SIG-M5 treated with dmso at 0.1 percent for 504 hours (cell line): ENCODE data around the gene YIPF2.

Experiments used
- DNase-seq: peaks from one replicate; lab custom pipeline; 2025; ENCODE audit not compliant: unreplicated experiment; lab: John Stamatoyannopoulos, UW

The YIPF2 gene

GRCh38 chr19:10911579-10912363 lies 16.7 kb downstream of the YIPF2 start:
- DNase-seq, result no peak

GRCh38 chr19:10908380-10908960 lies 20.0 kb downstream of the YIPF2 start:
- no peak for DNase-seq

GRCh38 chr19:10907925-10908324 lies 20.5 kb downstream of the YIPF2 start:
- DNase-seq, result no peak

GRCh38 chr19:10899151-10899653 lies 29.2 kb downstream of the YIPF2 start:
- peak; percentile 55 for DNase-seq

- DNase-seq, result no peak
These were observed 29.8 kb downstream of the YIPF2 start for GRCh38 chr19:10898633-10899032.

- DNase-seq, result peak; percentile 53
These were observed 31.4 kb downstream of the YIPF2 start for GRCh38 chr19:10896851-10897526.

- no peak for DNase-seq
These were observed 32.5 kb downstream of the YIPF2 start for GRCh38 chr19:10895920-10896319.

GRCh38 chr19:10895363-10895762 lies 33.1 kb downstream of the YIPF2 start:
- DNase-seq, result no peak

- DNase-seq, result no peak
These were observed 33.6 kb downstream of the YIPF2 start for GRCh38 chr19:10894911-10895213.

- DNase-seq, result no peak
These were observed 36.2 kb downstream of the YIPF2 start for GRCh38 chr19:10892256-10892655.

GRCh38 chr19:10891405-10892086 lies 36.9 kb downstream of the YIPF2 start:
- DNase-seq, result no peak

GRCh38 chr19:10889880-10890279 lies 38.6 kb downstream of the YIPF2 start:
- DNase-seq, result no peak

GRCh38 chr19:10888421-10888866 lies 40.0 kb downstream of the YIPF2 start:
- no peak for DNase-seq

GRCh38 chr19:10887616-10888367 lies 40.6 kb downstream of the YIPF2 start:
- DNase-seq, result no peak

- DNase-seq, result no peak
These were observed 43.0 kb downstream of the YIPF2 start for GRCh38 chr19:10885201-10886169.

GRCh38 chr19:10884274-10884673 lies 44.2 kb downstream of the YIPF2 start:
- DNase-seq, result no peak

GRCh38 chr19:10882108-10882457 lies 46.4 kb downstream of the YIPF2 start:
- DNase-seq, result no peak

- no peak for DNase-seq
These were observed 46.9 kb downstream of the YIPF2 start for GRCh38 chr19:10881403-10882107.

GRCh38 chr19:10878253-10878652 lies 50.2 kb downstream of the YIPF2 start:
- no peak for DNase-seq
